ENCODE results near the gene TRPM2. TPM values are rescaled to one million over a fixed set of nuclear protein-coding genes. Genes with fewer than 3 reads are reported as not detected.

TRPM2 gene
- total and polyA plus RNA-seq, 10 of the 15 experiments (the other 5 are each of a cell fraction or from before 2014, with no cell fraction given): 0.03 to 9.1 (median 2.6) TPM

- H3K27ac ChIP-seq (ENCODE audit: control insufficient read depth, insufficient read depth): no peak overlapping the region
- POLR2A ChIA-PET: no interaction called here
- H2AFZ ChIP-seq (ENCODE audit: control insufficient read depth, low read depth, low read length): no peak overlapping the region
- no TSS peak for BruUV-seq (replicated peaks)
- H3K4me1 ChIP-seq (ENCODE audit: control insufficient read depth, insufficient read depth, low read length): no peaks in the 10 kb centered on the region
- in situ Hi-C loops (cut with MboI) (no loop called here), intact Hi-C loops (cut with micrococcal nuclease; ENCODE audit: unreplicated experiment) (no loop called here)
- no peak overlapping the region for H3K9ac ChIP-seq (ENCODE audit: control insufficient read depth, insufficient read depth, low read length)
- H3K4me2 ChIP-seq (ENCODE audit: control insufficient read depth, insufficient read depth): no peak overlapping the region
- ATAC-seq: no peak
- FAIRE-seq: no peak
- TF ChIP-seq ZNF384 (IDR thresholded peaks at IDR 0.05; ENCODE audit: borderline replicate concordance, low read depth, low read length) (no peak), KAT2A (conservative IDR thresholded peaks at IDR 0.05; ENCODE audit: control insufficient read depth, low read depth, low read length) (no peak), PBX3 (IDR thresholded peaks at IDR 0.05; ENCODE audit: insufficient replicate concordance, low read depth, low read length) (no peak), KLF5 (IDR thresholded peaks at IDR 0.05; ENCODE audit: partially characterized antibody) (no peak), ZNF207 (IDR thresholded peaks at IDR 0.05; ENCODE audit: borderline replicate concordance) (no peak), SP1 (IDR thresholded peaks at IDR 0.05; ENCODE audit: low read depth, low read length) (no peak), ZBTB33 (IDR thresholded peaks at IDR 0.05) (no peak), ATF3 (IDR thresholded peaks at IDR 0.05; ENCODE audit: borderline replicate concordance, extremely low read depth, low read depth, low read length) (no peak)
- SMC1A ChIA-PET (ENCODE audit: uncharacterized antibody, unreplicated experiment): interaction anchor here (1.7 kb wide), 1 partner anchor 315 kb away, joined by 3 read pairs; no protein-coding TSS in a partner anchor
- RAD21 ChIA-PET (ENCODE audit: unreplicated experiment): no interaction called here
- CTCF ChIA-PET: interaction anchor here (0.6 kb wide), 1 partner anchor 134 kb away, joined by 3 read pairs; no protein-coding TSS in a partner anchor
- H3K9me3 ChIP-seq (replicated peaks; ENCODE audit: control insufficient read depth, insufficient read depth, low read length): no peaks in the 10 kb centered on the region
- H3K36me3 ChIP-seq (ENCODE audit: control insufficient read depth in 2 of 2, insufficient read depth in 2 of 2, low read length in 1 of 2): no peaks in the 10 kb centered on the region
- no peaks in the 10 kb centered on the region for H3K79me2 ChIP-seq (ENCODE audit: control insufficient read depth, insufficient read depth, low read length)
- no peak overlapping the region for H3K4me3 ChIP-seq
- no peak for DNase-seq (ENCODE audit: low read depth, low spot score)
- 56% methylated on average over 5 of the region's 5 CpGs for WGBS (ENCODE audit: insufficient coverage, insufficient replicate concordance, low lambda C conversion rate, missing lambda C conversion rate)
- H4K20me1 ChIP-seq (ENCODE audit: control insufficient read depth, insufficient read depth): no peaks in the 10 kb centered on the region
- no peaks in the 10 kb centered on the region; a peak in 2 of 4 replicates for H3K27me3 ChIP-seq (replicated peaks in 1 of 2; ENCODE audit: control insufficient read depth in 2 of 2, insufficient read depth in 2 of 2, low read length in 1 of 2)
Observed at GRCh38 chr21:44478801-44479167, 125.4 kb downstream of the TRPM2 start.
